ENCODE measurements around the gene THAP2.

Gene THAP2

DNA sequence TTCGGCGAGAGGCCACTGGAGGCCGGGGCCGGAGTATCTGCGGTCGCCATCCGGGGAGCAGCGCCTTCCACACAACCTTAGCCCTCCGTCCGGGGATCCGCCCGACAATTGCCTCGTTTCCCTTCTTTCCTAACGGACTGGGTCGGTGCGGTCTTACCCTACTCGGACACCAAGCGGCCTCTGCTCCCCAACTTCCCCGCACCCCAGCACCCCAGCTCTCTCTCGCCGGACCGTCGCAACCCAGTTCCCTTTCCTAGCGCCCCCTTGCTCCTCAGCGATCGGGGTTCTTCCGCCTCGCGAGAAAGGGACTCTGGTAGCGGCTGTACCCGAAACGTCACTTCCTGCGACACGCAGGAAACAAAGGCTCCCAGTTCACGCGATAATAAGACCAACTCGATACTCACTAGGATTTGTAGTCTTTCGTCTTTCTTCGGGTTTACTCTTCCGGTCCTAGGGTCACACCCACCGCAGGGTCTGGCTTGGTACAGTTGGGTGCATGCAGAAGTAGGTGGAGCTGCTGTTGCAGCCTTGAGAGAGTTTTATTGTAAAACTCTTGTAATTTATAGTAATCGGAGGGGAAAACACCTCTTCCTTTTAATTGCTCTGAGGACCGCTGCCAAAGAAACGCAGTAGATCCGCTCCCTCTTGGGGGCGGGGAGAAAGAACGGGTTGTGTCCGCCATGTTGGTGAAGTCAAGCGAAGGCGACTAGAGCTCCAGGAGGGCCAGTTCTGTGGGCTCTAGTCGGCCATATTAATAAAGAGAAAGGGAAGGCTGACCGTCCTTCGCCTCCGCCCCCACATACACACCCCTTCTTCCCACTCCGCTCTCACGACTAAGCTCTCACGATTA, at the start of gene THAP2, which contains the start of gene ZFC3H1:
THAP2 (plus strand) TSS at position 741 of the 850 bp plus-strand sequence. CDS start 209 bp downstream, outside the sequence.
ZFC3H1 (minus strand) TSS at position 288 of the 850 bp plus-strand sequence; CDS start at position 50, 238 bp downstream.
- Mint-ChIP-seq H3K27me3 (no peaks in the 10 kb centered on the region), H3K27ac (peak within 1 kb of the TSS; percentile 100), H3K4me3 (peak within 1 kb of the TSS; percentile 100), H3K9me3 (no peaks in the 10 kb centered on the region), H3K4me1 (peaks cover 55% of the 10 kb centered on the region), H3K36me3 (peaks cover 27% of the 10 kb centered on the region)

DNA sequence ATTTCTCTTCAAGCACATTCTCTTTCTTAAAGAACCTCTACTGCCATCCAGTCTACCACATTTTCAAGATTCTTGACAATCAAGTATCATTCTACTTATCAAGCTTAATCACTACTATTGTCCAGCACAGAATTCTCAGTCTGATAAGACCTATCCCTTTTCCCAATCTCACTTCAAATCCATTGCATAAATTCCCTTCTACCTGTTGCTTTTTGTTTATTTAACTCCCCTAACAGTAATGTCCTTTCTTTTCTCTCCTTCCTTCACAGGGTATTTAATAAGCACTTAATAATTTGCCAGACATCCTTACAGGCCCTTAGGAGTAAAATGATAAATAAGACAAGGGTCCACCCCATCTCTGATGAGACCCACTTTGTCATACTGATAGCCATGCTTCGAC, 42.2 kb upstream of the THAP2 start:
- Mint-ChIP-seq H3K36me3 (peaks cover 33% of the 10 kb centered on the region), H3K4me1 (peaks cover 44% of the 10 kb centered on the region), H3K27me3 (no peaks in the 10 kb centered on the region), H3K9me3 (no peaks in the 10 kb centered on the region), H3K27ac (peak overlapping the region; percentile 14), H3K4me3 (no peak overlapping the region)

DNA sequence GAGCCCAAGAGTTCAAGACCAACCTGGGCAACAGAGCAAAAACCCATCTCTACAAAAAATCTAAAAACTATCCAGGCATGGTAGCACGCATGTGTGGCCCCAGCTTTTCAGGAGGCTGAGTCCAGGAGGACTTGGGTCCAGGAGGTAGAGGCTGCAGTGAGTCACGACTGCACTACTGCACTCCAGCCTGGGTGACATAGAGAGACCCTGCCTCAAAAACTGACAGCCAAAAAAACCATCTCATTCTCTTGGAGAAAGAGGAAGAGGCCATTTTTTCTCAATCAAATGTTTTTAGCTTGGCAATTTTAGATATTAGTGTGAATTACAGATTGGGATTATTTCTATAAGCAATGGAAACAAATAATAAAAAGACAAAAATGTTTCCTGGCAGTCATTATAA, 38.6 kb upstream of the THAP2 start:
- no peaks in the 10 kb centered on the region for H3K27me3 Mint-ChIP-seq
- peak overlapping the region; percentile 30 for H3K27ac Mint-ChIP-seq

DNA sequence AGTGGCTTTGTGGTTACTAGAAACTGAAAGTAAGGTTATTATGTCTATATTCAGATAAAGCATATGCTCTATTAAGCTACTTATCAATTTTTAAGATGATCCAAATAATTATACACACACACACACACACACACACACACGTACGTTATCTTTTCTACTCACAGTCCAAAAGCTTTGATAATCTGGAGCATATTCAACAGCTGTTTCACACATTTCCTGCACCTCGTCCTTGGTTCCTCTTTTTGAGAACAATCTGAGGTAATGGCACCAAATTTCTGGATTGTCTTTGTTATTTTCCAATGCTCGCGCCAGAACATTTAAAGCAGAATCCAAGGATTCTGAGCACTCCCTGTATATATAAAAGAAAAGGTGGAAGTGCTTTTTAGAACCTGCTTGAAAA, 38.0 kb upstream of the THAP2 start:
- H3K4me3 Mint-ChIP-seq, result peak overlapping the region; percentile 36
- no peaks in the 10 kb centered on the region for H3K27me3 Mint-ChIP-seq
- H3K4me1 Mint-ChIP-seq, result peaks cover 38% of the 10 kb centered on the region
- no peaks in the 10 kb centered on the region for H3K9me3 Mint-ChIP-seq
- peak overlapping the region; percentile 82 for H3K27ac Mint-ChIP-seq
- H3K36me3 Mint-ChIP-seq, result peaks cover 25% of the 10 kb centered on the region

More for the DNA sequence above, 38.6 kb upstream of the THAP2 start:
- H3K4me3 Mint-ChIP-seq, result no peak overlapping the region
- peaks cover 44% of the 10 kb centered on the region for H3K4me1 Mint-ChIP-seq
- no peaks in the 10 kb centered on the region for H3K9me3 Mint-ChIP-seq
- peaks cover 31% of the 10 kb centered on the region for H3K36me3 Mint-ChIP-seq

DNA sequence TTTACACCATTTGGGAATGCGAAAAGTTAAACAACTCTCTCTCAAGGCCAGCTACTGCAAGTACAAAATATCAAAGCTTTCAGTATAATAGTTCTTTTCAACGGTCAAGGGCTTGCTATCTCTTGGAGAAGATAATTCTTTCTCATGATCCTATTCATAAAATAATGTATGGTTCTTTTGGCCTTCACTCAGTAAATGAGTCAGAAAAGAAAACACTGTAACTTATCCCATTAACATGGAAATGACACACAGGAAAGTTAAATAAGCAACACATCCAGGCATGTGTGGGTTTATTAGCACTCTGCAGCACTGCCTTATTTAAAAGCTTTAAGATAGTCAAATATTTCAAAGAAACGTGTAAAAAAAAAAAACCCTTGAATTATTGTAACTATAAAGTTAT, 37.3 kb upstream of the THAP2 start:
- no peaks in the 10 kb centered on the region for H3K9me3 Mint-ChIP-seq
- peaks cover 33% of the 10 kb centered on the region for H3K4me1 Mint-ChIP-seq
- H3K4me3 Mint-ChIP-seq, result peak overlapping the region; percentile 36
- peak overlapping the region; percentile 55 for H3K27ac Mint-ChIP-seq
- peaks cover 20% of the 10 kb centered on the region for H3K36me3 Mint-ChIP-seq
- no peaks in the 10 kb centered on the region for H3K27me3 Mint-ChIP-seq

DNA sequence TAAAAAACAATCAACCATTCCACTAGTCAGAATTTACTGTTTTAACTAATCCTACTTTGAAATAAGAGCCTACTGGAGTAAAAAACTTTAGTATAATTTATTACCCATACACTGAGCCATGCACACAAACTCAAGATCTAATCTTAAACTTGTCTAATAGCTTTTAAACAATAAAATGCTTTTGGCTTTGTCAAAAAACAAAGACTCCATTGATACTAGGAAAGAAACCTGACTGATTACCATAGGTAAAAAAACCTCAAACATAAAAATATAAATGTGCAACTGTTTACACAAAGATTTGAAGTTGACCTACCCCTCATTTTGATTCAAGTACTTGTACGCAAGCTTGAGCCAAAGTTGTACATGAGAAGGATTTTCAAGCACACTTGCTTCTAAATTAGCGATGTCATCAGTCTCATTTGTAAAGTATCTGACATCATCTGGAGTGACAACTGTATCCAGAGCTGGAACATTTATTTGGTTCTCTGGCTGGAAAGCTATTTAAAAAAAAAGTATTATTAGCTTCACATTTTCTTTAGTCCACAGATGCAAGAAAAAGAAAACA, 36.6 kb upstream of the THAP2 start:
- no peaks in the 10 kb centered on the region for H3K27me3 Mint-ChIP-seq
- no peaks in the 10 kb centered on the region for H3K9me3 Mint-ChIP-seq
- peaks cover 28% of the 10 kb centered on the region for H3K4me1 Mint-ChIP-seq
- no peak overlapping the region for H3K4me3 Mint-ChIP-seq
- H3K36me3 Mint-ChIP-seq, result peaks cover 16% of the 10 kb centered on the region
- no peak overlapping the region for H3K27ac Mint-ChIP-seq

DNA sequence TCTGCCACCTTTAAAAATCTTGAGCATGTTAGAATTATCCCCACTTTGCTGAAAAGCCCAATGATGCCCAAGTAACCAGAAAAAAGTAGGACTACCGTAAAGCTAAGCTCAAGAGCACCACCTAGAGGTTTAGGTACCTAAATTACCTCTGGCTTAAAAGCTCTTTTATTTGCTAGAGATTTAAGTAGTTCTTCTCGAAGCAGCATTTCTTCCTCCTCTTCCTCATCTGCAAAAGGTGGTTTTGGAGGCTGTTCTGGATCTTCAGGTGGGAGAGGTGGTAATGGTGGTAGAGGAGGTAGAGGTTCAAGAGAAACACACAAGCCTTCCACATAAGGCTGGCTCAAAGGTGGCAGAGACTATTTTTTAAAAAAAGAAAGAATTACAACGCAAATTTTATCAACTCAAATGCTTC, 27.4 kb upstream of the THAP2 start:
- H3K27me3 Mint-ChIP-seq, result no peaks in the 10 kb centered on the region
- no peaks in the 10 kb centered on the region for H3K9me3 Mint-ChIP-seq
- peaks cover 24% of the 10 kb centered on the region for H3K36me3 Mint-ChIP-seq
- peaks cover 23% of the 10 kb centered on the region for H3K4me1 Mint-ChIP-seq
- H3K4me3 Mint-ChIP-seq, result no peak overlapping the region
- peak overlapping the region; percentile 79 for H3K27ac Mint-ChIP-seq

DNA sequence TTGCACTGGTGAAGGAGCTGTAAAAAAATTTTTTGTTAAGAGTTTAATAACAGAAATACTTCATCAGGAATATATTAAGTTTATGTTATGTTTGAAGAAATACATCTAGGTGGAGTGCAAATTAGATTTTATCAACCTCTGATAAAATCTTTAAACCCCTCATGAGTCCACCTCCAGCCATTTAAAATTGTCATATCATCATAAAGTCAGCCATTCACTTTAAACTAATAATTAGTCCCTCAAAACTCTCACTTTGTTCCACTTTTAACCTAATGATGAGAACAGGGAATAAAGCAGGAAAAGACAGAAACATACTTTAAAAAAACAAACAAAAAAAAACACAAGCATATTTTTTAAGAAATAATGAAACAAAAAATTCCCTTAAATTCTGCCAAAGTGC, 25.6 kb upstream of the THAP2 start:
- no peak overlapping the region for H3K4me3 Mint-ChIP-seq
- H3K27ac Mint-ChIP-seq, result peak overlapping the region; percentile 51
- peaks cover 35% of the 10 kb centered on the region for H3K4me1 Mint-ChIP-seq
- no peaks in the 10 kb centered on the region for H3K9me3 Mint-ChIP-seq
- H3K36me3 Mint-ChIP-seq, result peaks cover 25% of the 10 kb centered on the region
- H3K27me3 Mint-ChIP-seq, result no peaks in the 10 kb centered on the region

DNA sequence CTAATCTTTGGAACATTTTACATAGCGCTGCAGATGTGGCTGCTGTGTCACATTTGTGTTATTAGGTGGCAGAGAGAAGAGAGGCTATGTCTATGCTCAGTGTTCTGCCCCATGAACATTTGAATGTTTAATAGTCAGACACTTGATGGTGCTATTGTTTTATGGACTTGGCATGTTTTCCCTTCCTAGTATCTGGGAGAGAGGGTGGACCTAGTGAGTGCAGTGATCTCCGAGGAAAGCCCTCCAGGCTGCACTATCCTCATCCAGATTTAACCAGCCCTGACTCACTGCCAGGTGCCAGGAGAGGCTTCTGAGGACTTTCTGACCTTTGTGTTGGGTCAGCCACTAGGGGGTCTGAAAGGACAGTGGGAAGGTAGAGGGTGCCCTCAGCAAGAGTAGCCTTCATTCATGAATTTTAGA, 24.8 kb upstream of the THAP2 start:
- peaks cover 29% of the 10 kb centered on the region for H3K36me3 Mint-ChIP-seq
- H3K27me3 Mint-ChIP-seq, result no peaks in the 10 kb centered on the region
- H3K27ac Mint-ChIP-seq, result peak overlapping the region; percentile 9
- no peaks in the 10 kb centered on the region for H3K9me3 Mint-ChIP-seq
- H3K4me1 Mint-ChIP-seq, result peaks cover 43% of the 10 kb centered on the region
- no peak overlapping the region for H3K4me3 Mint-ChIP-seq

DNA sequence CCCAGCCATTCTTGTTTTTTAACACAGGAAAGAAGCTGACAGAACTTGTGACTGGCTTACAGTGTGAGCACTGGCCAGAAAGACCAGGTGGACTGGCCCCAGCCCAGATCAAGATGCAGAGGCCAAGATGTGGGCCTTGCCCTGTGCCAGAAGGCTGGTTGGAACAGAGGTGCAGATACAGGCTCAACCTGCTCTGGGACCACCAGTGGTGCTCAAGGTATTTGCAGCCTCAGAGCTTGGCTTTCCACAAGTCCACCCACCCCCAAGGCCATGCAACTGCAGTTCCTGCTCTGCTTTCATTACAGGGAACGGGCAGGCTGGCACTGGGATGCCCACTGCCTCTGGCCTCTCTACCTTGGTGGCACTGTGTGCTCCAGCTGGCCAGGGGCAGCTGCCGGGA, 23.8 kb upstream of the THAP2 start:
- Mint-ChIP-seq H3K36me3 (peaks cover 24% of the 10 kb centered on the region), H3K9me3 (no peaks in the 10 kb centered on the region), H3K27ac (no peak overlapping the region), H3K4me3 (no peak overlapping the region), H3K4me1 (peaks cover 44% of the 10 kb centered on the region), H3K27me3 (no peaks in the 10 kb centered on the region)

DNA sequence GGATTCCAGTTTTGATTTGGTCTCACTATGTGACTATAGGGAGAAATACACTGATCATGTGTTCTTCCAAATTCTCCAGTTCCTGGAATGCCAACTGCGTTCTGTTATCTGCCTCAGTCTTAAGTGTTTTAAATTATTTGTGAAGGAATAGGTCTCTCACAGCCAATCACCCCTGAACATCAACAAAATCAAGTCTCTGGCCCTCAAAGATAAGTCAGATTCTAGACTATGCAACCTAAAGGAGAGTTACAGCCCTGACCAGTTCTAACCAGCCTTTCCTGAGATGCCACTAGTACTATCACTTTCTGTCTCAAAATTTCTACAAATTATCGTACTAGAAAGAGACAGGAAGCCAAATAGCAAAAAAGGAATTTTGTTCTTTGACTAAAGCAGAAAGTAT, 22.7 kb upstream of the THAP2 start:
- peaks cover 46% of the 10 kb centered on the region for H3K4me1 Mint-ChIP-seq
- H3K27ac Mint-ChIP-seq, result peak overlapping the region; percentile 37
- no peak overlapping the region for H3K4me3 Mint-ChIP-seq
- H3K27me3 Mint-ChIP-seq, result no peaks in the 10 kb centered on the region
- H3K36me3 Mint-ChIP-seq, result peaks cover 24% of the 10 kb centered on the region
- H3K9me3 Mint-ChIP-seq, result no peaks in the 10 kb centered on the region

DNA sequence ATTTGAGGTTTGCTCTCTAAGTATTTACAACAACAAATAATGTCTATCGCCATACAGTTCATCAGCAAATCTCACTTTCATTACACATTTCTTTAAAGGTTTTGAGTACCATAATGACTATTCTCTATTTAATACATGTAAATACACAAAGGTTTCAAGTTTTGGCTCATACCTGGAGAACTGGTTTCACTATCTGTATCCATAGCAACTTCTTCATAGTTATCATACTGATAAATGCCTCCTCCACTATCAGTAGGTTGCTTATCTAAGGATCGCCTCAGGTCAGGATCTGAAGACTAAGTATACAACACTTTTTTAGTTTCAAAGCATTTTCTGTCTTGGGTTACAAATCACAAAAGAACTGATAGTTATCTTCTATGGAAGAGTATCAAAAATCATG, 21.8 kb upstream of the THAP2 start:
- Mint-ChIP-seq H3K9me3 (no peaks in the 10 kb centered on the region), H3K4me1 (peaks cover 50% of the 10 kb centered on the region), H3K4me3 (no peak overlapping the region), H3K27ac (no peak overlapping the region), H3K27me3 (no peaks in the 10 kb centered on the region), H3K36me3 (peaks cover 25% of the 10 kb centered on the region)

DNA sequence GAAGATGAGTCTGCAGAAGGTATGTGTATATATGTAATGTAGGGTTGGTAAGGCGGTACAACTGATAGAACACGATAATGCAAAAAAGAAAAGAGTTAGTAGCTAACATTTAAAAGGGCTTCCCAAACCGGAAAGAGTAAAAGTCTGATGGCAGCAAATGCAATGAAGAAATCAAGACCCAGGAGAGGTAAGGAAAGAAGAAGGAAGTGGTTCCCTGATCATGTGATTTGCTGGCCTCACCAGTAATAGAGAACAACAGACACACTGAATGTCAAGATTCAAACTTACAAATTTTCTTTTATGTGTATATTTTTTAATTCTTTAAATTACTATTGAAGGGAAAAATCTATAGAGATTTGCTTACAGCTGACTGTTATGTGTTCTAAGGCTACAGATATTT, 18.8 kb upstream of the THAP2 start:
- Mint-ChIP-seq H3K4me1 (peaks cover 46% of the 10 kb centered on the region), H3K36me3 (peaks cover 26% of the 10 kb centered on the region), H3K27ac (peak overlapping the region; percentile 75), H3K4me3 (no peak overlapping the region), H3K27me3 (no peaks in the 10 kb centered on the region), H3K9me3 (no peaks in the 10 kb centered on the region)

DNA sequence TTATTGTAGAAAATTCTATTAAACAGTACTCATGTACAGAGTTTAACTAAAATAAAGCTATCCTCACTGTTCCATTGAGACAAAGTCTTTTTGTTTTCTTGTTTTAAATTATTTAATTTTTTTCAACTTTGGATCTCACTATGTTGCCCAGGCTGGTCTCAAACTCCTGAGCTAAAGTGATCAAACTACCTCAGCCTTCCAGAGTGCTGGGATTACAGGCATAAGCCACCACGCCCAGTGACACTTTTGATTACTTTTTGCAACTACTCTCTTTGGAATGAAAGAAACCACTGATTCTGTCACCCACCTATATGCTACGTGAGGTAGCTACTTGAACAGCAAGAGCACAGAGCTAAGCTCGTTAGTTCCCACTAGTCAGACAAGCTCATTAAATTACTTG, 17.6 kb upstream of the THAP2 start:
- Mint-ChIP-seq H3K27ac (peak overlapping the region; percentile 82), H3K36me3 (peaks cover 23% of the 10 kb centered on the region)

DNA sequence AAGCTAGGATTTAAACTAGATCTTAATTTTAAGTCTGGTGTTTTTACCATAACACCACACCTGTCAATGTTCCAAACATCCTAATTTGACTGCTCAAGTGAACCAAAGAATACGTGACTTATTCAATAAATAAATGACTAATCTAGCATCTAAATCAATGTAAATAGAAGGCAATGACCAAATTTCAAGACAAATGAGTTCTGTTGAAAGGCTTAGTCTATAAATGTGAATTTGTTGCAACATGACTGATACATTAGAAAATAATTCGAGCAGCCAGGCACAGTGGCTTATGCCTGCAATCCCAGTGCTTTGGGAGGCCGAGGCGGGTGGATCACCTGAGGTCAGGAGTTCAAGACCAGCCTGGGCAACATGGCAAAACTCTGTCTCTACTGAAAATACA, 15.6 kb upstream of the THAP2 start:
- Mint-ChIP-seq H3K27ac (no peak overlapping the region), H3K36me3 (peaks cover 18% of the 10 kb centered on the region), H3K4me3 (no peak overlapping the region), H3K4me1 (peaks cover 29% of the 10 kb centered on the region), H3K27me3 (no peaks in the 10 kb centered on the region), H3K9me3 (no peaks in the 10 kb centered on the region)

More for the DNA sequence above, 17.6 kb upstream of the THAP2 start:
- H3K4me3 Mint-ChIP-seq, result no peak overlapping the region
- H3K4me1 Mint-ChIP-seq, result peaks cover 43% of the 10 kb centered on the region
- no peaks in the 10 kb centered on the region for H3K9me3 Mint-ChIP-seq
- no peaks in the 10 kb centered on the region for H3K27me3 Mint-ChIP-seq

DNA sequence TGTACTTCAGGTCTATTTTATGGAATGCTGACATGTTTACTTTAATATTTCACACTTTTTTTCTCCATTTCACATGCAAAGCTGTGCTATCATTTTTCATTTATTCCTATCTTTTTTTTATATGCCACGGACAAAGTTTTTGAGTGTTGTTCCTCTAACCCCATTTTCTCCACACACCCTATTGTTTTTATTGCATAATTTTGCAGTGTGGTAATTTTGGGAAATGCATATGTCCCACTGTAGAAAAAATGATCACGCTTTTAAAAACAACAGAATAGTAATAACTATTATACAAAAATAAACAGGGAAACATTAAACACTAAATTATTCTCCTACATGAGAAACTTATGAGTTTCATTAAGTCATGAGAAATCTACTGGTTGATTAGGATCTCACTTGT, 14.7 kb upstream of the THAP2 start:
- no peaks in the 10 kb centered on the region for H3K27me3 Mint-ChIP-seq
- H3K4me1 Mint-ChIP-seq, result peaks cover 26% of the 10 kb centered on the region
- H3K27ac Mint-ChIP-seq, result peak overlapping the region; percentile 62
- H3K4me3 Mint-ChIP-seq, result peak overlapping the region; percentile 30
- H3K9me3 Mint-ChIP-seq, result no peaks in the 10 kb centered on the region
- H3K36me3 Mint-ChIP-seq, result peaks cover 15% of the 10 kb centered on the region

Data from activated naive CD4-positive, alpha-beta T cell treated with anti-CD3 and anti-CD28 coated beads, Interleukin-2, amount 50 U/mL, for 24 hours (primary cell).